COLO668 (cell line): Measurements from ENCODE around the gene SORCS2.

Source experiments
- DNase-seq: peaks from one replicate; lab custom pipeline; 2025; ENCODE audit not compliant: unreplicated experiment; lab: John Stamatoyannopoulos, UW

SORCS2 gene

GRCh38 chr4:7299908-7300710 lies 107.8 kb downstream of the SORCS2 start:
- DNase-seq = no peak

DNA sequence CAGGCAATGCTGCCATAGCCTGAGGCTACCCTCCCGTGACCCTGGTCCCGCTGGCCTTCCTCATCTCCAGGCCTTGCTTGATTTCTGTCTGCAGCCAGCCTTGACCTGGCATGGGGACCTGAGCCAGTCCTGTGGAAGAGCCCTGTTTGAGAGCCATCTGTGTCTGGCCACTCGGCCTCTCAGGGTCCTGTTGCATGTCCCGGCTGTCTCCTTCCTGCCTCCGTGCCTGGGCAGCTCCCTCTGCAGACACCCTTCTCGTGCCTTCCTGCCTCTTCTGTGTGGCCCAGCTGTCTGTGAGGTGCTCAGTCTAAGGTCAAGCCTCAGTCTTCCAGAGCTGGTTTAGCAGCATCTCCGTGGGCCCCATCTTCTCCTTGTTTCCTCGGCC lies 108.4 kb downstream of the SORCS2 start:
- DNase-seq = no peak

- no peak for DNase-seq
Observed at GRCh38 chr4:7301126-7301785, 108.9 kb downstream of the SORCS2 start.

DNA sequence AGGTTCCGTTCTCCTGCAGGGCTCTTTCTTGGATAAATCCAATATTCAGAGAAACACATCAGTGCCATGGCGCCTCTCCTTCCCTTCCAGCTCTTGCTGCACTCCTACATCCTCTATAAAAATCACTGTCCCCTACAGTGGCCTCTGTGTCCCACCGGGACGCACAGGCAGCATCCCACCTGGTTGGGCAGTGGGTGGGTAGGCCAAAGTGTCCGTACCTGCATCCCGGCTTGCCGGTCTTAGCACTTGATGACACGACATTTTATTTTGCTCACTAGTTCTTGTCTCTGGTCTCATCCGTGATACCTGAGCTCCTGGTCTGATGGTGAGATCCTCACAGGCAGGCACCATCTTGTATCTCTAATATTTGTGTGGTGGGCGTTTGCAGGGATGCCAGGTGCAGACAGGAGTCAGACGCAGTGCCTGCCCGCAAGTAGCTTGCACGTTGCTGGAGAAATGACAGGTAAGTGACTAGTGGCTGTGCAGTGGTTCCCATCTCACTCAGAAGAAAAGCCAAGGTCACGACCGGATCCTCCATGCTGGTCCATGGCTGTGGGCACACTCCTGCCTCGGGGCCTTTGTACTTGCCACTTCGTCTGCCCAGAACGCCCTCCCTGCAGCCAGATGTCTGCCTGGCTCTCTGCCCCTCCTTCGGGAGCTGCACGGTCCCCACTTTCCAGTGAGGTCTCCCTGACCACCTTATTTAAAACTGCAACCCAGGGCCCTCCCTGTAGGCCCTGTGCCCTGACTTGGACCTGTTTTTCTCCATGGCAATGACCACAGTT lies 109.7 kb downstream of the SORCS2 start:
- DNase-seq = no peak

GRCh38 chr4:7302781-7303404 lies 110.6 kb downstream of the SORCS2 start:
- no peak for DNase-seq

- no peak for DNase-seq
Observed at GRCh38 chr4:7303561-7303960, 111.2 kb downstream of the SORCS2 start.

DNA sequence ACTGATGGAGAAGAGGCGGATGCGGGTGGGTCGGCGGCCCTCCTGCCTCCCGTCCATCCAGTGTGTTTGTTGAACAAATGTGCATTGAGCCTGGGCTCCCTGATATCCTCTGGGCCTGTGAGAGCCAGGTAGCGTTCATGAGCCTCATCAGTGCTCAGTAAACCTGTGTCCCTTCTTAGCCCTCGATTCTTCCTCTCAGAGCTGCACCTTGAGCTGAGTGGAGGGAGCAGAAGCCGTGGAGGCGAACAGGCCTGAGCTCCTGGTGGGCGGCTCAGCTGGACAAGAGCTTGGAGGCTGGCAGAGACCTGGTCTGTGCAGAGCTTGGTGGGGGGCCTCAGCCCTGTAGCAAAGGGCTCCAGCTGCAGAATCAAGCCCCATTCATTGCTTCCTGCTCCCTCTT lies 112.1 kb downstream of the SORCS2 start:
- no peak for DNase-seq

GRCh38 chr4:7306021-7306965 lies 114.0 kb downstream of the SORCS2 start:
- no peak for DNase-seq

- DNase-seq = no peak
Observed at GRCh38 chr4:7306986-7307385, 114.6 kb downstream of the SORCS2 start.

DNA sequence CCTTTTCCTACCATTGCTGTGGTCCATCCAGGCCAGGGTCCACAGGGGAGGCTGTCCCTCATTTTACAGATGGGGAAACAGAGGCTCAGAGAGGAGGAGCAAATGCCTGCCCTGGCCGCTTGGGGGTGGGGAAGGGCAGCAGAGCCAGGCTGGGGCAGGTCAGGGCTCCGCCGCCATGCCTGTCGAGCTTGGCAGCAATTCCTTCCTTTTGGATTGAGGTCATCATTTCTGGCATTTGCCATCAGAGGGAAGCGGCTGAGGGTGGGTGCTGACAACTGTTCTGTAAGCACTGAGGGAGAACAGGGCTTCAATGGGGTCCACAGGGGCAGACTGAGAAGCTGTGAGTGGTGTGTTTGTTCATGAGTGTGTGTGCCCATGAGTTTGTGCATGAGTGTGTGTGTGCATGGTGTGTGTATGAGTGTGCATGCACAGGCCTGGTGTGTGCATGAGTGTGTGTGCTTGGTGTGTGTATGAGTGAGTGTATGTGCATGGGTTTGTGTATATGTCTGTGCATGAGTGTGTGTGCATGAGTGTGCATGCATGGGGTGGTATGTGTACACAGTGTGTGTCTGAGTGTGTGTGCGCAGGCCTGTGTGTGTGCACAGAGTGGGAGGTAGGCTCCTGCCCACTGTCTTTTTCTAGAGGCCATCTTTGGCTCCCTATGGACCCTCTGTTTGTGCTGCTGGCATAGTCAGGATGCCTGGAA lies 115.2 kb downstream of the SORCS2 start:
- no peak for DNase-seq

- DNase-seq = no peak
Observed at GRCh38 chr4:7309181-7309580, 116.8 kb downstream of the SORCS2 start.

GRCh38 chr4:7309636-7310390 lies 117.5 kb downstream of the SORCS2 start:
- DNase-seq = no peak

GRCh38 chr4:7310451-7310850 lies 118.1 kb downstream of the SORCS2 start:
- no peak for DNase-seq

DNA sequence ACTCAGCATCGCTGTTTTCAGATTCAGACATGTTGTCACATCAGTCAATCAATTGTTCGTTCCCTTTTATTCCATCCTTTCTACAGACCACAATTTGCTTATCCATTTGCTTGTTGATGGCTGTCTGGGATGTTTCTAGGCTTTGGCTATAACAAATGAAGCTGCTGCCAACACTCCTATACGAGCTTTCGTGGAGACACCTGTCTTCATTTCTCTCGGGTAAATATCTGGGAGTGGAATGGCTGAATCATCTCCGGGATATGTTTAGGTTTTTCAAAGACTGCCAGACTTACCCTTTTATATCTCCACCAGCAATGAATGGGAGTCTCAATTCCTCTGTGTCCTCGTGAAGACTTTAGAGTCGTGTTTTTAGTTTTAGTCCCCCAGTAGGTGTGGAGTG lies 118.9 kb downstream of the SORCS2 start:
- no peak for DNase-seq

- DNase-seq = no peak
Observed at GRCh38 chr4:7312691-7313090, 120.4 kb downstream of the SORCS2 start.

GRCh38 chr4:7313347-7313811 lies 121.0 kb downstream of the SORCS2 start:
- DNase-seq = no peak

- no peak for DNase-seq
Observed at GRCh38 chr4:7313991-7314390, 121.7 kb downstream of the SORCS2 start.

- no peak for DNase-seq
Observed at GRCh38 chr4:7315286-7315685, 122.9 kb downstream of the SORCS2 start.

- no peak for DNase-seq
Observed at GRCh38 chr4:7315935-7316334, 123.6 kb downstream of the SORCS2 start.
